ENCODE results near the gene PIGZ. TPM values are rescaled to one million over a fixed set of nuclear protein-coding genes. Genes with fewer than 3 reads are reported as not detected.

PIGZ gene
- total and polyA plus RNA-seq, 9 of the 15 experiments (the other 6 are each of a cell fraction or from before 2014, with no cell fraction given): 0.15 to 1.8 (median 0.76) TPM

DNA sequence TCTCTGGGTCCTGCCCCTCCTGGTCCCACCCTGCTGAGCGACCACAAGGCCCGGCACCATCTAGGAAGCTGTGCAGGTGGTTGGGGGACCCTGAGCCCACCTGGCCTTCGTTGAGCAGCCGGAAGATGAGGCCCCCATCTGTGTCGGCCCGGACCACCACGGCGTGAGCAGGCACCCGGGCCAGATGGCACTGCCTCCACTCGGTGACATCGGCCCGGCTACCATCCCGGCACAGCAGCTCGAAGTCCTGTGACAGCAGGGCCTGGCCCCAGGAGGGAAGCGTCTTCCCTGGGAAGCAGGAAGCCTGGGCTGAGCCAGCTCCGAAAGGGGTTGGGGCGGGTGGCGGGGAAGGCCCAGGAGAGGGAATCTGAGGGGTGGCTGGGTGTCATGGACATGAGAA is 48.4 kb upstream of the PIGZ start:
- H4K20me1 ChIP-seq (replicated peaks; ENCODE audit: control insufficient read depth, insufficient read depth, low read length): peaks cover 5% of the 10 kb centered on the region; the same call in 1 of the 2 replicates
- no peak overlapping the region for H3K4me3 ChIP-seq
- intact Hi-C loops (cut with micrococcal nuclease): no loop called here
- H3K9me3 ChIP-seq (replicated peaks; ENCODE audit: control insufficient read depth, insufficient read depth, low read depth, low read length): no peaks in the 10 kb centered on the region
- no peaks in the 10 kb centered on the region for H3K36me3 ChIP-seq (ENCODE audit: control insufficient read depth, insufficient read depth, low read length)
- H3K79me2 ChIP-seq (ENCODE audit: control insufficient read depth, insufficient read depth, low read length): no peaks in the 10 kb centered on the region
- H3K27ac ChIP-seq (ENCODE audit: extremely low read depth, low read depth, low read length): no peak overlapping the region
- H3K4me1 ChIP-seq (replicated peaks in 1 of 2; ENCODE audit: control insufficient read depth in 2 of 2, insufficient read depth in 2 of 2, low read length in 2 of 2): peaks cover 3 to 35% of the 10 kb centered on the region in 2 experiments; a peak in 3 of 5 replicates
- ATAC-seq (no peak), FAIRE-seq (no peak), DNase-seq (ENCODE audit: extremely low read depth in 1 of 4, low spot score in 3 of 4) (no peak)
- no peak overlapping the region for H3K4me2 ChIP-seq (ENCODE audit: insufficient read depth, low read length)
- WGBS (ENCODE audit: insufficient coverage, low coverage, missing lambda C conversion rate): 63% methylated on average over 6 of the region's 18 CpGs
- in situ Hi-C loops (cut with MboI): no loop called here
- peaks cover 3% of the 10 kb centered on the region for H3K9me1 ChIP-seq (ENCODE audit: control insufficient read depth, insufficient read depth, low read length)
- ChIA-PET POLR2A (interaction anchor here (0.6 to 1.8 kb wide), 4 partner anchors 11 to 452 kb away, joined by 3 to 9 read pairs (median 4); no protein-coding TSS in a partner anchor), CTCF (ENCODE audit: low intra/inter-chr PET ratio) (no interaction called here)
- TF ChIP-seq, protein P1, sequence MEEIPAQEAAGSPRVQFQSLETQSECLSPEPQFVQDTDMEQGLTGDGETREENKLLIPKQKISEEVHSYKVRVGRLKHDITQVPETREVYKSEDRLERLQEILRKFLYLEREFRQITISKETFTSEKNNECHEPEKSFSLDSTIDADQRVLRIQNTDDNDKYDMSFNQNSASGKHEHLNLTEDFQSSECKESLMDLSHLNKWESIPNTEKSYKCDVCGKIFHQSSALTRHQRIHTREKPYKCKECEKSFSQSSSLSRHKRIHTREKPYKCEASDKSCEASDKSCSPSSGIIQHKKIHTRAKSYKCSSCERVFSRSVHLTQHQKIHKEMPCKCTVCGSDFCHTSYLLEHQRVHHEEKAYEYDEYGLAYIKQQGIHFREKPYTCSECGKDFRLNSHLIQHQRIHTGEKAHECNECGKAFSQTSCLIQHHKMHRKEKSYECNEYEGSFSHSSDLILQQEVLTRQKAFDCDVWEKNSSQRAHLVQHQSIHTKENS (CRISPR knock-in tag; IDR thresholded peaks at IDR 0.05): no peak
- TF ChIP-seq ZNF57 (CRISPR knock-in tag; IDR thresholded peaks at IDR 0.05) (no peak), ATF7 (IDR thresholded peaks at IDR 0.05) (no peak), NR4A1 (CRISPR knock-in tag; IDR thresholded peaks at IDR 0.05) (no peak), NR4A1 (tag; IDR thresholded peaks at IDR 0.05) (no peak), BCOR (IDR thresholded peaks at IDR 0.05) (no peak), POLR2G (IDR thresholded peaks at IDR 0.05; ENCODE audit: low read depth, low read length) (peak; percentile 39)
- TF ChIP-seq, protein P2, sequence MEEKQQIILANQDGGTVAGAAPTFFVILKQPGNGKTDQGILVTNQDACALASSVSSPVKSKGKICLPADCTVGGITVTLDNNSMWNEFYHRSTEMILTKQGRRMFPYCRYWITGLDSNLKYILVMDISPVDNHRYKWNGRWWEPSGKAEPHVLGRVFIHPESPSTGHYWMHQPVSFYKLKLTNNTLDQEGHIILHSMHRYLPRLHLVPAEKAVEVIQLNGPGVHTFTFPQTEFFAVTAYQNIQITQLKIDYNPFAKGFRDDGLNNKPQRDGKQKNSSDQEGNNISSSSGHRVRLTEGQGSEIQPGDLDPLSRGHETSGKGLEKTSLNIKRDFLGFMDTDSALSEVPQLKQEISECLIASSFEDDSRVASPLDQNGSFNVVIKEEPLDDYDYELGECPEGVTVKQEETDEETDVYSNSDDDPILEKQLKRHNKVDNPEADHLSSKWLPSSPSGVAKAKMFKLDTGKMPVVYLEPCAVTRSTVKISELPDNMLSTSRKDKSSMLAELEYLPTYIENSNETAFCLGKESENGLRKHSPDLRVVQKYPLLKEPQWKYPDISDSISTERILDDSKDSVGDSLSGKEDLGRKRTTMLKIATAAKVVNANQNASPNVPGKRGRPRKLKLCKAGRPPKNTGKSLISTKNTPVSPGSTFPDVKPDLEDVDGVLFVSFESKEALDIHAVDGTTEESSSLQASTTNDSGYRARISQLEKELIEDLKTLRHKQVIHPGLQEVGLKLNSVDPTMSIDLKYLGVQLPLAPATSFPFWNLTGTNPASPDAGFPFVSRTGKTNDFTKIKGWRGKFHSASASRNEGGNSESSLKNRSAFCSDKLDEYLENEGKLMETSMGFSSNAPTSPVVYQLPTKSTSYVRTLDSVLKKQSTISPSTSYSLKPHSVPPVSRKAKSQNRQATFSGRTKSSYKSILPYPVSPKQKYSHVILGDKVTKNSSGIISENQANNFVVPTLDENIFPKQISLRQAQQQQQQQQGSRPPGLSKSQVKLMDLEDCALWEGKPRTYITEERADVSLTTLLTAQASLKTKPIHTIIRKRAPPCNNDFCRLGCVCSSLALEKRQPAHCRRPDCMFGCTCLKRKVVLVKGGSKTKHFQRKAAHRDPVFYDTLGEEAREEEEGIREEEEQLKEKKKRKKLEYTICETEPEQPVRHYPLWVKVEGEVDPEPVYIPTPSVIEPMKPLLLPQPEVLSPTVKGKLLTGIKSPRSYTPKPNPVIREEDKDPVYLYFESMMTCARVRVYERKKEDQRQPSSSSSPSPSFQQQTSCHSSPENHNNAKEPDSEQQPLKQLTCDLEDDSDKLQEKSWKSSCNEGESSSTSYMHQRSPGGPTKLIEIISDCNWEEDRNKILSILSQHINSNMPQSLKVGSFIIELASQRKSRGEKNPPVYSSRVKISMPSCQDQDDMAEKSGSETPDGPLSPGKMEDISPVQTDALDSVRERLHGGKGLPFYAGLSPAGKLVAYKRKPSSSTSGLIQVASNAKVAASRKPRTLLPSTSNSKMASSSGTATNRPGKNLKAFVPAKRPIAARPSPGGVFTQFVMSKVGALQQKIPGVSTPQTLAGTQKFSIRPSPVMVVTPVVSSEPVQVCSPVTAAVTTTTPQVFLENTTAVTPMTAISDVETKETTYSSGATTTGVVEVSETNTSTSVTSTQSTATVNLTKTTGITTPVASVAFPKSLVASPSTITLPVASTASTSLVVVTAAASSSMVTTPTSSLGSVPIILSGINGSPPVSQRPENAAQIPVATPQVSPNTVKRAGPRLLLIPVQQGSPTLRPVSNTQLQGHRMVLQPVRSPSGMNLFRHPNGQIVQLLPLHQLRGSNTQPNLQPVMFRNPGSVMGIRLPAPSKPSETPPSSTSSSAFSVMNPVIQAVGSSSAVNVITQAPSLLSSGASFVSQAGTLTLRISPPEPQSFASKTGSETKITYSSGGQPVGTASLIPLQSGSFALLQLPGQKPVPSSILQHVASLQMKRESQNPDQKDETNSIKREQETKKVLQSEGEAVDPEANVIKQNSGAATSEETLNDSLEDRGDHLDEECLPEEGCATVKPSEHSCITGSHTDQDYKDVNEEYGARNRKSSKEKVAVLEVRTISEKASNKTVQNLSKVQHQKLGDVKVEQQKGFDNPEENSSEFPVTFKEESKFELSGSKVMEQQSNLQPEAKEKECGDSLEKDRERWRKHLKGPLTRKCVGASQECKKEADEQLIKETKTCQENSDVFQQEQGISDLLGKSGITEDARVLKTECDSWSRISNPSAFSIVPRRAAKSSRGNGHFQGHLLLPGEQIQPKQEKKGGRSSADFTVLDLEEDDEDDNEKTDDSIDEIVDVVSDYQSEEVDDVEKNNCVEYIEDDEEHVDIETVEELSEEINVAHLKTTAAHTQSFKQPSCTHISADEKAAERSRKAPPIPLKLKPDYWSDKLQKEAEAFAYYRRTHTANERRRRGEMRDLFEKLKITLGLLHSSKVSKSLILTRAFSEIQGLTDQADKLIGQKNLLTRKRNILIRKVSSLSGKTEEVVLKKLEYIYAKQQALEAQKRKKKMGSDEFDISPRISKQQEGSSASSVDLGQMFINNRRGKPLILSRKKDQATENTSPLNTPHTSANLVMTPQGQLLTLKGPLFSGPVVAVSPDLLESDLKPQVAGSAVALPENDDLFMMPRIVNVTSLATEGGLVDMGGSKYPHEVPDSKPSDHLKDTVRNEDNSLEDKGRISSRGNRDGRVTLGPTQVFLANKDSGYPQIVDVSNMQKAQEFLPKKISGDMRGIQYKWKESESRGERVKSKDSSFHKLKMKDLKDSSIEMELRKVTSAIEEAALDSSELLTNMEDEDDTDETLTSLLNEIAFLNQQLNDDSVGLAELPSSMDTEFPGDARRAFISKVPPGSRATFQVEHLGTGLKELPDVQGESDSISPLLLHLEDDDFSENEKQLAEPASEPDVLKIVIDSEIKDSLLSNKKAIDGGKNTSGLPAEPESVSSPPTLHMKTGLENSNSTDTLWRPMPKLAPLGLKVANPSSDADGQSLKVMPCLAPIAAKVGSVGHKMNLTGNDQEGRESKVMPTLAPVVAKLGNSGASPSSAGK (IDR thresholded peaks at IDR 0.05): no peak
- peak overlapping the region in 1 of 2 experiments; percentile 20; a peak in 1 of 4 replicates for H3K9ac ChIP-seq (ENCODE audit: insufficient read depth in 1 of 2, low read depth in 2 of 2, low read length in 2 of 2)
- H3K27me3 ChIP-seq (ENCODE audit: control insufficient read depth in 2 of 2, insufficient read depth in 2 of 2, low read length in 2 of 2): peaks cover 11% of the 10 kb centered on the region in 2 experiments; a peak in 4 of 5 replicates
- H2AFZ ChIP-seq (ENCODE audit: low read depth, low read length): no peak overlapping the region
- no TSS peak for BruUV-seq (replicated peaks)
